SK-N-SH treated with all-trans-retinoic acid at 6 μM for 48 hours (cell line): Measurements from ENCODE around the gene FAM240B.

Experiments used
- ATAC-seq: fragments of 200-7000 bp; cut with Tn5 transposase; 3 replicates; pipeline ENCODE4 v1.9.1; 2020; ENCODE audit warnings: mild to moderate bottlenecking, moderate library complexity
- ARNTL ChIP-seq: fragments of 450-650 bp; formaldehyde crosslinking; IDR thresholded peaks from 2 replicates; pipeline ENCODE4 v1.5.0; 2020; ENCODE audit warnings: low read depth, mild to moderate bottlenecking, moderate library complexity, borderline replicate concordance
- BACH2 ChIP-seq: fragments of 250-450 bp; sonication (Bioruptor Pico); IDR thresholded peaks from 2 replicates; pipeline ENCODE4 v1.9.0; 2021; ENCODE audit warnings: mild to moderate bottlenecking, borderline replicate concordance
- CREB5 ChIP-seq: fragments of 250-450 bp; sonication (Bioruptor Pico); IDR thresholded peaks from 2 replicates; pipeline ENCODE4 v1.5.1; 2020; ENCODE audit warnings: low read depth, mild to moderate bottlenecking, moderate library complexity
- CSDC2 ChIP-seq: fragments of 250-450 bp; sonication (Bioruptor Pico); IDR thresholded peaks from 2 replicates; pipeline ENCODE4 v1.5.0; 2020; ENCODE audit warnings: mild to moderate bottlenecking, moderate library complexity
- CSRNP3 ChIP-seq: fragments of 250-450 bp; sonication (Bioruptor Pico); IDR thresholded peaks from 2 replicates; pipeline ENCODE4 v1.5.1; 2021; ENCODE audit warnings: mild to moderate bottlenecking, moderate library complexity
- ESRRG ChIP-seq: fragments of 250-450 bp; sonication (Bioruptor Pico); IDR thresholded peaks from 2 replicates; pipeline ENCODE4 v1.6.1; 2021; ENCODE audit warnings: mild to moderate bottlenecking
- GLIS3 ChIP-seq: fragments of 250-450 bp; sonication (Bioruptor Pico); IDR thresholded peaks from 2 replicates; pipeline ENCODE4 v1.5.0; 2020; ENCODE audit warnings: mild to moderate bottlenecking, moderate library complexity
- ISL1 ChIP-seq: fragments of 250-450 bp; sonication (Bioruptor Pico); IDR thresholded peaks from 2 replicates; pipeline ENCODE4 v2.1.2; 2022; ENCODE audit warnings: mild to moderate bottlenecking, moderate library complexity
- OSR1 ChIP-seq: fragments of 250-450 bp; sonication (Bioruptor Pico); IDR thresholded peaks from 2 replicates; pipeline ENCODE4 v1.8.0; 2022; ENCODE audit warnings: moderate library complexity, mild to moderate bottlenecking, inconsistent platforms
- PATZ1 ChIP-seq: fragments of 250-450 bp; sonication (Bioruptor Pico); IDR thresholded peaks from 2 replicates; pipeline ENCODE4 v1.8.0; 2020; ENCODE audit warnings: mild to moderate bottlenecking, moderate library complexity, borderline replicate concordance
- POU6F1 ChIP-seq: fragments of 250-450 bp; sonication (Bioruptor Pico); IDR thresholded peaks from 2 replicates; pipeline ENCODE4 v1.8.0; 2021; ENCODE audit warnings: low read depth, mild to moderate bottlenecking, moderate library complexity, borderline replicate concordance
- PPARA ChIP-seq: fragments of 250-450 bp; sonication (Bioruptor Pico); IDR thresholded peaks from 2 replicates; pipeline ENCODE4 v1.5.0; 2020; ENCODE audit warnings: mild to moderate bottlenecking, borderline replicate concordance
- RARB ChIP-seq: fragments of 250-450 bp; sonication (Bioruptor Pico); IDR thresholded peaks from 2 replicates; pipeline ENCODE4 v1.8.0; 2021; ENCODE audit warnings: mild to moderate bottlenecking, moderate library complexity
- SNAI2 ChIP-seq: fragments of 250-450 bp; sonication (Bioruptor Pico); IDR thresholded peaks from 2 replicates; pipeline ENCODE4 v1.5.0; 2020; ENCODE audit warnings: mild to moderate bottlenecking, moderate library complexity
- TCF4 ChIP-seq: fragments of 250-450 bp; sonication (Bioruptor Pico); IDR thresholded peaks from 2 replicates; pipeline ENCODE4 v1.8.0; 2021; ENCODE audit warnings: mild to moderate bottlenecking, moderate library complexity, borderline replicate concordance
- TOX ChIP-seq: fragments of 250-450 bp; sonication (Bioruptor Pico); IDR thresholded peaks from 2 replicates; pipeline ENCODE4 v1.8.0; 2021; ENCODE audit warnings: mild to moderate bottlenecking, moderate library complexity, borderline replicate concordance
- TSHZ2 ChIP-seq: fragments of 250-450 bp; sonication (Bioruptor Pico); IDR thresholded peaks from 2 replicates; pipeline ENCODE4 v1.5.0; 2020; ENCODE audit warnings: mild to moderate bottlenecking, moderate library complexity
- ZFP3 ChIP-seq: fragments of 250-450 bp; sonication (Bioruptor Pico); IDR thresholded peaks from 2 replicates; pipeline ENCODE4 v1.5.0; 2020; ENCODE audit warnings: mild to moderate bottlenecking, moderate library complexity
- ZFP30 ChIP-seq: fragments of 450-650 bp; formaldehyde crosslinking; IDR thresholded peaks from 2 replicates; pipeline ENCODE4 v1.5.0; 2022; ENCODE audit warnings: mild to moderate bottlenecking, moderate library complexity
- ZNF565 ChIP-seq: fragments of 450-650 bp; formaldehyde crosslinking; conservative IDR thresholded peaks from 2 replicates; pipeline ENCODE4 v1.5.0; 2020; ENCODE audit warnings: low read depth, mild to moderate bottlenecking, moderate library complexity
- ZNF70 ChIP-seq: fragments of 450-650 bp; formaldehyde crosslinking; IDR thresholded peaks from 2 replicates; pipeline ENCODE4 v1.5.0; 2020; ENCODE audit warnings: mild to moderate bottlenecking, moderate library complexity
- ZNF8 ChIP-seq: fragments of 450-650 bp; formaldehyde crosslinking; IDR thresholded peaks from 2 replicates; pipeline ENCODE4 v1.5.0; 2020; ENCODE audit warnings: mild to moderate bottlenecking, moderate library complexity

FAM240B gene

GRCh38 chr9:38687992-38688391 lies 31.9 kb downstream of the FAM240B start:
- no peak for ATAC-seq
- no peak for TF ChIP-seq ARNTL (CRISPR knock-in tag)
- TF ChIP-seq ISL1 (CRISPR knock-in tag) = no peak
- no peak for TF ChIP-seq ZFP30 (CRISPR knock-in tag)
- no peak for TF ChIP-seq ZFP3 (CRISPR knock-in tag)
- TF ChIP-seq CSRNP3 (CRISPR knock-in tag) = no peak
- no peak for TF ChIP-seq GLIS3
- TF ChIP-seq TOX = no peak
- TF ChIP-seq SNAI2 (CRISPR knock-in tag) = no peak
- no peak for TF ChIP-seq TSHZ2 (CRISPR knock-in tag)
- TF ChIP-seq PATZ1 (CRISPR knock-in tag) = no peak
- no peak for TF ChIP-seq CSDC2 (CRISPR knock-in tag)
- no peak for TF ChIP-seq CREB5 (CRISPR knock-in tag)
- no peak for TF ChIP-seq ZNF565
- no peak for TF ChIP-seq TCF4 (CRISPR knock-in tag)
- TF ChIP-seq ESRRG (CRISPR knock-in tag) = no peak
- no peak for TF ChIP-seq ZNF8 (CRISPR knock-in tag)
- TF ChIP-seq BACH2 = no peak
- TF ChIP-seq POU6F1 (CRISPR knock-in tag) = no peak
- TF ChIP-seq ZNF70 (CRISPR knock-in tag) = no peak
- TF ChIP-seq, all 23 proteins: peak for 0

- no peak for ATAC-seq
- TF ChIP-seq PPARA (no peak), TSHZ2 (CRISPR knock-in tag) (no peak), ZNF8 (CRISPR knock-in tag) (no peak), OSR1 (CRISPR knock-in tag) (no peak), ISL1 (CRISPR knock-in tag) (no peak), ZNF70 (CRISPR knock-in tag) (no peak), RARB (CRISPR knock-in tag) (no peak), GLIS3 (no peak), CSRNP3 (CRISPR knock-in tag) (no peak), TOX (no peak), SNAI2 (CRISPR knock-in tag) (no peak), ZNF565 (no peak), ZFP3 (CRISPR knock-in tag) (no peak)
Observed at GRCh38 chr9:38687389-38687842, 32.5 kb downstream of the FAM240B start.
